ENCODE data around the gene TYK2. TPM values are rescaled to one million over a fixed set of nuclear protein-coding genes. Genes with fewer than 3 reads are reported as not detected.

The TYK2 gene
- 100 to 1,000 TPM in 1 of 12 donors, 10 to 100 TPM in 10, not detected in 1; 52.4 to 126 (median 61.0) TPM for polyA plus RNA-seq (ENCODE audit: insufficient read length in 12 of 12)
- long read RNA-seq, donor 1, full-length matches to known transcripts = 18 of 18 reads
- long read RNA-seq, donor 1, partial matches to known transcripts = 0 of 18 reads
- long read RNA-seq, donor 1, other reads (novel, unspliced or antisense) = 0 of 18 reads
- long read RNA-seq, donor 2, partial matches to known transcripts = 5 of 9 reads
- long read RNA-seq, donor 2, other reads (novel, unspliced or antisense) = 0 of 9 reads
- long read RNA-seq, donor 3, transcript TYK2-203 (2 exons, 350 nt) = major isoform, 13 of 13 reads
- long read RNA-seq, donor 3, partial matches to known transcripts = 0 of 13 reads
- long read RNA-seq, donor 3, other reads (novel, unspliced or antisense) = 0 of 13 reads
- long read RNA-seq, donor 4, partial matches to known transcripts = 0 of 2 reads
- long read RNA-seq, donor 4, other reads (novel, unspliced or antisense) = 0 of 2 reads
- long read RNA-seq, donor 5, full-length matches to known transcripts = 12 of 22 reads
- long read RNA-seq, donor 5, partial matches to known transcripts = 10 of 22 reads
- long read RNA-seq, donor 5, other reads (novel, unspliced or antisense) = 0 of 22 reads
- long read RNA-seq, donor 6, full-length matches to known transcripts = 5 of 5 reads
- long read RNA-seq, donor 6, partial matches to known transcripts = 0 of 5 reads
- long read RNA-seq, donor 6, other reads (novel, unspliced or antisense) = 0 of 5 reads
- long read RNA-seq, donor 7, full-length matches to known transcripts = 5 of 5 reads
- long read RNA-seq, donor 7, partial matches to known transcripts = 0 of 5 reads
- long read RNA-seq, donor 7, other reads (novel, unspliced or antisense) = 0 of 5 reads
- long read RNA-seq, donor 8, full-length matches to known transcripts = 11 of 11 reads
- long read RNA-seq, donor 8, partial matches to known transcripts = 0 of 11 reads
- long read RNA-seq, donor 8, other reads (novel, unspliced or antisense) = 0 of 11 reads
- long read RNA-seq, donor 9, full-length matches to known transcripts = 8 of 8 reads
- long read RNA-seq, donor 9, partial matches to known transcripts = 0 of 8 reads
- long read RNA-seq, donor 9, other reads (novel, unspliced or antisense) = 0 of 8 reads
- long read RNA-seq, donor 10, full-length matches to known transcripts = 22 of 22 reads
- long read RNA-seq, donor 10, partial matches to known transcripts = 0 of 22 reads
- long read RNA-seq, donor 10, other reads (novel, unspliced or antisense) = 0 of 22 reads
- long read RNA-seq, donor 11, transcript TYK2-203 (2 exons, 350 nt) = major isoform, 6 of 7 reads
- long read RNA-seq, donor 11, partial matches to known transcripts = 0 of 7 reads
- long read RNA-seq, donor 11, other reads (novel, unspliced or antisense) = 0 of 7 reads

DNA sequence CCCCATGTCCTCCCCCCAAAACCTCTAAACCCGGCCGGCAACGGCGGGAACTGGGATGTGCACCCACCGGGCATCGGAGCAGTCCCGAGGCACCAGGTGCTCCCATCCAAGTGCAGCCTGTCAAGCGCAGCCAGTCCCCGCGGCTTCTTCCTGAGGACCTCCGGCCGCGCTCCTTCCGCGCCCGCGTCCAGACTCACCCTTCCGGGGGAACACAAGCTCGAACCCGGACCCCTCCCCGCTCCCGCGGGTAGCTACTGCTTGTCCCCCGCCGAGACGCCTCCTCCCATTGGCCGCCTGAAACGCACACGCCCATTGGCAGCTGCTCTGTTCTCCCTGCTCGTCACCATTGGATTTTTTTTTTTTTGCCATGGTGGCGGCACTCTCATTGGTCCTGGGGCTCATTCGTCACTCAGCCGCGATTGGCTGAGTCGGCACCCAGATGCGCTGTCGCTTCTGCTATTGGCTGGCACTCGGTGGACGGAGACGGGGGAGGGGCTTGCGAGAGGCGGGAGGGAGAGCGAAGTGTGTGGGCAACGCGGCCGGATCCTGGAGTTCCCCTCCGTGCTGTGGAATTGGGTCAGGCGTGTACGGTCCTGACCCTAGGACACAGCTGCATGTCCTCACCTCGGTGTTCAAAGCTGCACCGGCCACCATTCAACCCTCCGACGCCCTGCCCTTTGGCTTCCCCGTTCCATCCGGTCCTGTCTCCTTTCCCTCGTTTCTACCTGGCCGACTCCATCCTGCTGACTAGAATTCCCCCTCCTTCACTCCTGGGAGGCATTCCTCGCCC lies at the start of gene TYK2:
TYK2 (minus strand) TSS at position 260 of the 790 bp plus-strand sequence. CDS start 2,166 bp downstream, outside the sequence.
- peak; percentile 99 for DNase-seq

DNA sequence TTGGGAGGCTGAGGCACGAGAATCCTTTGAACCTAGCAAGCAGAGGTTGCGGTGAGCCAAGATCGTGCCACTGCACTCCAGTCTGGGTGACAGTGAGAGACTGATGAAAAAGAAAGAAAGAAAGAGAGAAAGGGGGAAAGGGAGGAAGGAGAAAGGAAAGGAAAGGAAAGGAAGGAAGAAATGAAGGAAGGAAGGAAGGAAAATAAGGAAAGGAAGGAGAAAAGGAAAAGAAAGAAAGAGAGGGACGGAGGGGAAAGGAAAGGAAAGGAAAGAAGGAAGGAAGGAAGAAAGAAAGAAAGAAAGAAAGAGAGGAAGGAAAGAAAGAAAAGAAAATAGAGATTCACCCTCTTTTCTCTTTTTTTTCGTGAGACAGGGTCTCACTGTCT lies 48.6 kb upstream of the TYK2 start:
- DNase-seq = no peak

DNA sequence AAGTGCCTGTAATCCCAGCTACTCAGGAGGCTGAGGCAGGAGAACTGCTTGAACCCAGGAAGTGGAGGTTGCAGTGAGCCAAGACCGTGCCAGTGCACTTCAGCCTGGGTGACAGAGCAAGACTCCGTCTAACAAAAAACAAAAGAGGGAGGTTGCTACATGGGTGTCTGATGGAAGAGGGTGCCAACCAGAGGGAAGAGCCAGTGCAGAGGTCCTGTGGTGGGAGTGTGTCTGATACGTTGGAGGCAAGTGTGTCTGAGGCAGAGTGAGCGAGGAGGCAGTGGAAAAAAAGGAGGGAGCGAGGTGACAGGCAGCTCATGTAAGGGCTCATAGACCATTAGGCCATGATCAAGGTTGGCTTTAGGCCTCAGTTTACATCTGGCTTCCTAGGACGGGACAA lies 46.8 kb upstream of the TYK2 start:
- DNase-seq = no peak

DNA sequence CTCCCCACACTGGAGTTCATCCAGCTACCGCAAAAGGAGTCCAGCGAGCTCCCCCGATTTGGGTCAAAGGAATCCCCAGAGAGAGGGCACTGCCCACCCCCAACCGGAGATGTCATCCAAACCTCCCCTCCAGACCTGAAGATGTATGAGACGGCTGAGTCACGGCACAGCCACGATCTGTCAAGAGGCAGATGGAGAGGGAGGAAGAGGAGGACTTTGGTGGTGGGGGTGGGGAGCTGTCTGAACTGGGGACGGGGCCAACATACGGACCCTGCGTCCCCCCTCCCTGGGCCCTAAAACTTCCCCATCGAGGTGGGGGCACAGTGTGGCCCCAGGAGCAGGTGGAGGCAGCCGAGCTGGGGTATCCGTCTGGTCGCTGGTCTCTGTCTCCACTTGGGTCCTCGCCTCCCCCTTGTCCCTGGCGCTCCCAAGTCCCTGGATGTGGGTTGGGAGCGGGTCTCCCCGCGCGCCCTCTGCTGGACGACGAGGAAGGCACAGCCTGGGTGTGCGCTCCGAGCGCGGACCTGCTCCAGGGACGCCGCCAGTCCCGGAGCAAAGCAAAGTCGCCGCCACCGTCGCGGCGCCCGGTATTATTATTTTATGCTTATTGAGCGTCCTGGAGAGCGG lies 43.8 kb upstream of the TYK2 start:
- peak; percentile 74 for DNase-seq

DNA sequence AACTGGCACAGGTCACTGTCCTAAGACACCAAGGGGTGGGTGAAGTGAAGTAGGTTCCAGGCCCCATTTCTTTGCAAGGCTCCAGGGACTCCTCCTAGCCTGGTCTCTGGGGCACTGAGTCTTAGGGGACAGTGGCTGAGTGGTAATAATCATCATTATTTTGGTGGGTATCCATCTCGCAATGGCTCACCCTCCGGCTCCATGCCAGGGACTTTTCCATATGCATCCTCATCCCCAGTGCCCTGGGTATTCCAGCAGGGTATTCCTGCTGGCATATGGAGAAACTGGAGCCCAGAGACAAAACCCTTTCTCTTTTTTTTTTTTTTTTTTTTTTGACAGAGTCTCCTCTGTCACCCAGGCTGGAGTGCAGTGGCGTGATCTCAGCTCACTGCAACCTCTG lies 42.5 kb upstream of the TYK2 start:
- DNase-seq = no peak

DNA sequence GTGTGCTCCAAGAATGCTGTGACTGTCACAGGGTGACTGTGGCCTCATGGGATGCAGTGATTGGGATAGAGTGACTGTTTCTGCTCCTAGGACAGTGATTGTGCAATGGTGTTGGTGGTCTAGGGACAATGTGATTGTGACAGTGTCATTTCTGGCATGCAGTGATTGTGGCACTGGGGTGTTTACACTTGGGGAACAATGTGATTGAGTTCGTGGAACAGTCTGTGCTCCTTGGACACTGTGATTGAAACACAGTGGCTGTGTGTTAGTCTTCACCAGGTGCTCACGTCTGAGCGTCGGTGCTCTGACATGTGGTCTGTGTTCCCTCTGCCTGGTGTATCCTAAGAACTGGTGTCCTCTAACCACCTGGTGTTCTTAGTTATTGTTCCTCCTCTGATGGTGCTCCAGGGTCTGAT lies 41.7 kb upstream of the TYK2 start:
- no peak for DNase-seq

DNA sequence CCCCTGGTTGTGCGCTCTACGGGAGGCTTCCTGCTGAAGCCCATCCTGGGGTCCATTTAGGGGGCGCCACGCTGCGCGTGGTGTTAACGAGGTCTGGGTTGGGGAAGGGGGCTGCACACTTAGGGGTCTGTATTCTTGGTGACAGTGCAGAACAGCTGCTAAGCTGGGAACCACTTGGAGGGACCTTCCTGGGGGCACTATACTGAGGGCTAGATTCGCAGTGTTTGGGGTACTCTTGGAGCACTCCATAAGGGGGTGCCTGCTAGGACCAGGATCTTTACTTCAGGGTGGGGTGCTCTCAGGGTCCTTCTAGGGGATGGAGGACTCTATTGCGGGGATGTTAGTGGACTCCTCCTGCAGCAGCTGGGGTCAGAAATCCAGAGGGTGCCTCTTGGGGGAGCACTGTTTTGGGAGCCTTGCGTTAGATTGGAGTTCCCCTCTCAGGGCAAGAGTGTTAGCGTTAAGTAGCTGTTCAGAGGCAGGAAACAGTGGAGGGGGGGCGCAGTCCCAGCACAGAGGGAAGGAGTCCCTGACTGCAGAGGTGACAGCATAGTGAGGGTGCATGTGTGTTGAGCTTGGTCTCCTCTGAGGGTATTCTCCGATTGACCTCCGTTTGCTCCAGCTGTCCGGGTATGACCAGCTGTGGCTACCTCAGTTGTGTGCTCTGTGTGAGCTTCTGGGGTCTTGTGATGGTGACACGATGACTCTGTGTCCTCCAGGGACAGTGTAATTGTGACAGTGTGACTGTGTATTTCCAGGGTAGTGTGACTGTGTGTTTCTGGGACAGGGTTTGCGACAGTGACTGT lies 41.1 kb upstream of the TYK2 start:
- DNase-seq = no peak

DNA sequence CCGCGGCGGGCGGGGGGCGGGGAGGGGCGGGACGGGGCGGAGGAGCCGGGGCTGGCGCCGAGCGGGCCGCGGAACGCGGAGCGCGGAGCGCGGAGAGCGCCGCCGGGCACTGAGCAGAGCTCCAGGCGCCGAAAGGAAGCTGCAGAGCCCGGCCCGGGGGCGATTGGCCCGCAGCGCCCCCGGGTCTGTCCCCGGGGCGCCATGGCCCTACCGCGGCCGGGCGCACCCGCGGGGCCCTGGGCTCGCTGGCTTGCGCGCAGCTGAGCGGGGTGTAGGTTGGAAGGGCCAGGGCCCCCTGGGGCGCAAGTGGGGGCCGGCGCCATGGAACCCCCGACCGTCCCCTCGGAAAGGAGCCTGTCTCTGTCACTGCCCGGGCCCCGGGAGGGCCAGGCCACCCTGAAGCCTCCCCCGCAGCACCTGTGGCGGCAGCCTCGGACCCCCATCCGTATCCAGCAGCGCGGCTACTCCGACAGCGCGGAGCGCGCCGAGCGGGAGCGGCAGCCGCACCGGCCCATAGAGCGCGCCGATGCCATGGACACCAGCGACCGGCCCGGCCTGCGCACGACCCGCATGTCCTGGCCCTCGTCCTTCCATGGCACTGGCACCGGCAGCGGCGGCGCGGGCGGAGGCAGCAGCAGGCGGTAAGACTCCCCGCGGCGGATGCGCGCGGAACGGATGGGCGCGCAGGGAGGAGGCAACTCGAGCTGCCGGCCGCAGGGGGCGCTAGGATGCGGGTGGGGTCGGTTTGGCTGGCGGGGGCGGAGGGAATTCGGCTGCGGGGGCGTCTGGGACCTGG lies 40.3 kb upstream of the TYK2 start, which contains the start of gene PDE4A:
PDE4A (plus strand) TSS at position 95 of the 796 bp plus-strand sequence; CDS start at position 322, 227 bp downstream.
- DNase-seq = no peak

DNA sequence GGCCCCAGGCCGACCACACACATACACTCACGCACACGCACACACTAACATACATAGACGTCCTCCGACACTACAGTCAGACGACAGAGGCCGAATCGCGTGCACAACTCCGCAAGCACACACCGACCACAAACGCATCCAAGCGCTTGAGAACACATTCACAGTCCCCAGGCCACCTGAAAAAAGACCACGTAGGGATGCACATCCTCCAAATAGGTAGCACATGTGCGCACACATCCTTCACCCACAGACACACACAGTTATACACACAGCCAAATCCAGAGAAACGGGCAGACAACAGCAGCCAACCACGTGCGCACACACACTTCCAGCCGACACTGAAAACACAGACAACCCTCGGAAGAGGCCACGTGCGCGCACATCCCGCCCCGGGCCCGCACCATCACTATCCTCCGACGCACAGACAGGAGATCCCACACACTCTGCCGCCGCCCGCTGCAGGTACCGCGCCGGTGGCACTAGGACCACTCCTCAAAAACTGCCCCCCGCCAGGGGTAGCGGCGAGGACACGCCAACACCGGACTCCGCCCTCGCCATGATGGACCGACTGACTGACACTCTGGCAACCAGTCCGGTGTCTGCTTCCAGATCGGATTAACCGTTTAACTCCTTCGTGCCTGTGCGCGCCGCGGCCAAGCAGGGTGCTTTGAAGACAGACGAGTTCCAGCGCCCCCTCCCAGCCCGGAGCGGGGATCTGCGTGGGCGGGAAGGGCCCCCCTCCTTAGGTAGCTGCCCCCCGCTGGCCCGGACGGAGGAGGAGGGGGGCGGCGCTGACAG lies 39.5 kb upstream of the TYK2 start:
- DNase-seq = no peak

DNA sequence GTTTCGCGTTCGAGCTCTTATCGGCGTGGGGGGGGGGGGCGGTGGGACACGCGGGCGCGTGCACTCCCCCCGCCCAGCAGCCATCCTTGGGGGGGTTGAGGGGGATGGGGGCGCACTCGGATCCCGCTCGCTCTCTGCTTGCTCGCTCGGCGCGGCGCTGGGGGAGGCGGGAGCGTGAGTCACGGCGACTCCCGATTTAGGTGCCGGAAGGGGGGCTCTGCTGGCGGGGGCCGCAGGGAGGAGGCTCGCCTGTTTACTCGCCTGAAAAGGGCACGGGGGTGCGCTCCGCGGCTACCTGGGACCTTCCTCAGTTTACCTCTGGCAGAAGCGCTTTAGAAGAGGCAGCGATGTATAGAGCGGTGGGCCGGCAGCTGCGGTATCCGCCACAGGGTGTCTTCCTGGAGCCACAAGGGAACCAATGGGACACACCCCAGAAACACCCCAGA lies 38.9 kb upstream of the TYK2 start:
- DNase-seq = no peak

DNA sequence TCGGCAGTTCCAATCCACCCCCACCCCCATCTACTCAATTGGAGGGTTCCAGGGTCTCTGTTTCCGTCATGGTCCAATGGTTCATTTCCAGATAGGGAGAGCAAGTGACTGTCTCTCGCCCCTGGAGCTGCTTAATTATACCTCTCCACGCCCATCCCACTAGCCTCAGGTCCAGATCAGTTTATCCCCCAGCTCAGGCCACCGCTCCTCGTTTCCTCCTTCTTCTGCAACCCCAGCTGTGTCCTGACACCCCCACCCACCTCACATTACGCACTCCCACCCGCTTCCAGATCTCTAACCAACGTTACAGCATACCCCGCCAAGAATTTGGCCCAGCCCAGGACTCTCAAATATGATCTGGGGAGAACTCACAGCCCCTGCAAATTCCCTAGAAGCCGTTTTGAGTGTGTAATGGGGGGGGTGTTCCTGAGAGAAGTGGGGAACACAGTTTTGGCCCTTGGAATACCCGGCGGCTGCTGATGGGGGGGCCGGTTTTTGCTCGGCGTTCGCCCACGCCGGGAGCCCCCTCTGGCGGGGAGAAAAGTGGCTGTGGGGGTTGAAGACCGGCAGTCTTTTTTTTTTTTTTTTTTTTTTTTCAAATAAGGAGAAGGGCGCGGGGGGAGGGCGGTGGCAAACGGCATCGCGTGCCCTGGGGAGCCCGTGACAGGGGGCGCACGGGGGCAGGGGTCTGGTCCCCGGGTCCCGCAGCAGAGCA lies 38.3 kb upstream of the TYK2 start:
- DNase-seq = no peak

DNA sequence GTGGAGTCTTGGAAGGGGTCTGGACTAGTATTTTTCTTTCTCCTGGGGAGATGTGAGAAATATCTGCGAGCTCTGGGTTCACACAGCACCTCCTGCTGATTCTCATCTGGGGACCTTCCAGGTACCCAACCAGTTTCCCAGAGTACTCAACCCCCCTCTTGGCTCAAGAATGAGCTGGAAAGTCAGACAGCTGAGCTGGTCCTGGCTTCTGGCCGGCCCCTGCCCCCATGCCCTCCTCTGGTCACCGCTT lies 37.8 kb upstream of the TYK2 start:
- no peak for DNase-seq

DNA sequence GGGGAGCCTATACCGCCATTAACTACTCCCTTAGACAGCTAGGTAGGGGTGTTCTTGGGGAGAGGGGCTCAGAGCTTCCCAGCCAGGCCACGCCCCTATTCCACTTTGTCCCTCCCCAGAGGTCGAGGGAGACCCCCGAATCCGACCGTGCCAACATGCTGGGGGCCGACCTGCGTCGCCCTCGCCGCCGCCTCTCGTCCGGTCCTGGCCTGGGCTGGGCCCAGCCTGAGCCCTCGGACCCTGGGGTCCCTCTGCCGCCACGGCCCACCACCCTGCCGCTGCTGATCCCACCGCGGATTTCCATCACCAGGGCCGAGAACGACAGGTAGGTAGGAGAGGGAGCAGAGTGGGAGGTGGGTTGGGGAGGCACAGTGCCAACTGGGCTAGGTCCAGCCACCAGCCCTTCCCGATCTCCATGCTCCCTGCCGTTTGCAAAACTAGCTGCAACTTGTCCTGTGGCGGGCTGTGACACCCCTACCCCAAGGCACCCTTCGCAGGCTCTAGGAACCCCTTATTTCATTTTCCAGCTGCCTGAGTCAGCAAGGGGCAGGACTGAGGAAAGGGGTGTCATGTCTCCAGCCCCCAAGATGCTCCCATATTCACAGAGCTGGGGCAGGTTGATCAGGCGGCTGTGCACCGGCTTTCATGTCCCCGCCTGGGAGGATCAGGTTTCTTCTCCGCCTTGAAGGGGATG lies 37.3 kb upstream of the TYK2 start:
- DNase-seq = no peak

DNA sequence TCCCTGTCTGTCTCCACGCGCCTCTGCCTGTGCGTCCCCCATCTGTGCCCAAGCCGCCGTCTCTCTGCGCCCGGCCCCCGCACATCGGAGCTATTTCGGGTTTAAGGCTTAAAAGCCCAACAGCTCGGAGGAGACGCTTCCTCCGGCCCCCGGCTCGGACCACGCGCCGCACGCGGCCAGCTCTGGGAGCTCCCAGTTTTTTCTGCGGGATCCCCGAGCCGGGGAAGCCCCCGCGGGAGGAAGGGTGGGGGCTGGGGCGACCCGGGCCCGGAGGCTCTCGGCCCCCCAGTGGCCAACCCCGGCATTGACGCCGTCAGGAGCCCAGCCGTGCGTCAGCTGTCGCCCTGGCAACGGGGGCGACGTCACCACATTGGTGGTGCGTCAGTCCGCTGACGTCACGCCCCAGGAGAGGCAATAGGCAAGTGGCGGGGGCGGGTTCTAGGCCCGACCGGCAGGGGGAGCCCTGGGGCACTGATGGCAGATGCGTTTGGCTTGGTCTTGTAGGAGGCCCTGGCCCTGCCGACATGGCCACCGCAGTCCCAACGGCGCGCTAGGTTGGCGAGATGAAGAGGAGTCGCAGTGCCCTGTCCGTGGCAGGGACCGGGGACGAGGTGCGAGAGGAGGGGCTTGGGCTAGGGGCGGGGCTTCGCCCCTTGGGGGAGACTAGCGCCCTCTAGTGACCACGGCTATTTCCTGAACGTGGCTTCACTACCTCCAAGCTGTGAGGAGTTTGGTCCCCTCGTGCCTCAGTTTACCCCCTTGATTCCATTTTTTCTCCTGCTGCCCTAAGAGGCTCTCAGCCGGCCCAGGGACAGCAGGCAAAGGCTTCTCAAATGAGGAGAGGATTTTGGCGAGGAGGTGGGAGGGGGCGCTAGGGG lies 36.2 kb upstream of the TYK2 start:
- DNase-seq = peak; percentile 73

DNA sequence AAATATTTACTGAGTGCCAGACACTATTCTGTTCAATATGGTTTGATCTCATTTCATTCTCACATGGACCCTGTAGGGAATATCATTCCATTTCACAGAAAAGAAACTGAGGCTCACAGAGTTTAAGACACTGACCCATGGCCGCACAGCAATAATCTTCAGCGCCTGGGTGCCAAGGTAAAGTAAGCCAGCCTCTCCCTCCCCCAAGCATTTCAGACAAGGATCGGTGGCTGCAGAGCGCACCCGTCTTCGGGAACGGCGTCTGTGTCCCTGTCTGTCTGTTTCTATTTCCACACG lies 35.7 kb upstream of the TYK2 start:
- no peak for DNase-seq

All from muscle of arm (tissue), 14 donors.